HG02973 (cell line): ENCODE data around the gene KEL.

Experiments
- ATAC-seq: cut with Tn5 transposase; IDR thresholded peaks from one replicate; pipeline ENCODE4 v1.9.1; 2021; ENCODE audit warnings: moderate library complexity; ENCODE audit not compliant: unreplicated experiment

Gene KEL

DNA sequence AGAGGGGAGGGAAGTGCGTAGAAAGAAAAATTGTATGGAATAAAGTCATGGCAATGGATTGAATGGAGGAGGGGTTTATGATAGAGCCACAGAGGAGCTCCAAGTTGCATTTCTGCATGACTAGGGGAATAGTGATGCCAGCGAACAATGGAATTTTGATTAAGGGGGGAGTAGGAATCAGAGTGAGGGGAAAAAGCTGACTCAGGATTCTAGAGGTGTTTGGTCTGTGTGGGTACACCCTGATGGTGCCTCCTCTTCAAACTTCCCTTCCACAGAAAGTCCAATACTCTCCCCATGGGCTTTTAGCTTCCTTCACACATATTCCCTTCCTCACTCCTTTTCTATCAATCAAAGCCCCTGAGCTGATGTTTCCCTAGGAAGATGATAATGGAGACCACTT lies 1.8 kb upstream of the KEL start:
- no peak for ATAC-seq

DNA sequence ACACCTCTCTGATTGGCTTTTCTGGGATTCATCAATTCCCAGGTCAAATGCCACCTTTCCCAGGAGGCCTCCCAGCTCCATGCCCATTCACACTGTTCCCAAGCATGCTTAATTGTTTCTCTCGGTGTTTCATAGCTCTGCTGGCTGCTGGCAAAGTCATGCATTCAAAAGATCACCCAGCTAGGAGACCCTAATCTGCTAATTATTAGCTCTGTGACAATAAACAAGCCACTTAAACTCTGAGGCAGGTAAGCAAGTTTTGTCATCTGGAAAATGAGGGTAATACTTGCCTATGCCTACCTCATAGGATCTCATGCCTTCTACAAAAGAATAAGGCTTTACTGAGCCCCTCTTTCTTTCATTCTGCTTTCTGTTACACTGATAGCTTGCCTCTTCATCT lies 828 bp upstream of the KEL start:
- ATAC-seq = no peak

DNA sequence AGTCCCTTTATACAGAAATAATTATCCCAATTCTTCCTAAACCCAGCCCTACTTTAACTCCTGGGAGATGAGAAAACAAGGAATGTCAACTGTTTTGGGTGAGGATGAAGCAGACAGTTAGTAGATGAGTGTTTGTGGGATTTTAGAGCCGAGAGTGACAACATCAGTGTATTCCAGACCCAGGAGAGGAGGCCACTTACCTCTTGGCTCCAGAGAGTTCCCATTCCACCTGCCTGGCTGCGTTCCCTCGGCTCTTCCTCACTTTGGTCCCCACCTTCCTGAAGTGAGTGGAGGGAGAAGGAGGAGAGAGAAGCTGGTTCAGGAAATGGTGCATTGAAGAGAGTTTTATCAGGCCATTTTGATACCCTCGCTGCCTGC lies 579 bp downstream of the KEL start:
- no peak for ATAC-seq

DNA sequence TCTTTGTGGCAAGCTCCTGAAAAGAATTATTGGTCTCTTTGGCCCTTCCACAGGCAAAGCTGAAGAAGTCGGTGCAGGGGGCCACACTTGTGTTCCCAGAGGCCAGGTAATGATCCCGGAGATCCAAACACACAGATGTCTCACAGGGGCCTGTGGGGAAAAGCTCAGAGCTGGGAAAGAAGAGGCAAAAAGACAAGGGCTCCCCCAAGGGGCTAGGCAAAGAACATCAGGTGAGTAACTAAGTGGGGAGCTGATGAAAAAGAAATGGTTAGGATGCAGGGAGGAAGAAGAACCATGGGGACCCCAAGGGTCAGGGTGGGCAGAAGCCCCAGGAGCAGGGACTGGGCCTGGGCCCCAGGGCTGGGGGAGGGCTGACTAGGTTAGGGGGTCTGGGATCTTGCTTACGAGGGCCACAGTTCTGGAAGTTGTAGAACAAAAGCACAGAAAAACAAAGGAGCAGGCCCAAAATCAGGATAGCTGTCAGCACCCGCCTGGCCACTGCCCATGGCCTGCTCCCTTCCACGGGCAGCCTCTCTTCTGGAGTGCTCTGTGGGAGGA lies 1.1 kb downstream of the KEL start:
- no peak for ATAC-seq

DNA sequence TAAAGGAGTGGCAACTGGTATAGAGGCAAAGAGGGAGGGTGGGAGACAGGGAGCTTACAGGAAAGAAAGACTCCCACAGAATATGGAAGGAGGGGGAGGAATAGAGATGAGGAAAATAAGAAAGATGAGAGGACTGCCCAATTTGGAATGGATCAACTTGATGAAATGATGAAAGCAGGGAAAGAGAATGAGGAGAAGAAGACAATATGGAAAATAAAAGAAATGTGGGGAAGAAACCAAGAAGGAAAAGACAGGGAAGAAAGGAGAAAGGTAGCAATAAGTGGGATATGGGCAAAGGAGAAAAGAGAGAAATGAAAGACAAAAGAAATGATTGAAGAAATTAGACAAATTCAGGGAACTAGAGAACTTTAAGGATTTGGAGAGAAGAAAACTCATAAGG lies 3.0 kb downstream of the KEL start:
- ATAC-seq = no peak

DNA sequence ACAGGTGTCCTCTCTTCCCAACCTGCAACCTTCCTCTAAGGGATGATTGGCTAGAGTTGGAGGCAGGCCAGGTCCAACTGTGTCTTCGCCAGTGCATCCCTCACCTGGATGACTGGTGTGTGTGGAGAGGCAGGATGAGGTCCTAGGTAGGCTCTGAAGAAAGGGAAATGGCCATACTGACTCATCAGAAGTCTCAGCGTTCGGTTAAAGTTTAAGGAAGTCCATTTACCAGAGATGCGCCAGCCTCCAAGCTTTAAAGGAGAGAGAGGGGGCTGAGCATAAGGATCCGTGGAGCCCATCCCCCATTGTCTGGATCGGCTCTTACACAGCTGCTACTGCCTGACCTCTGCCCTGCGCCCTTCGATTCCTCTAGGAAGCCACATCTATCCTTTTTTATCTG lies 4.4 kb downstream of the KEL start:
- ATAC-seq = no peak

DNA sequence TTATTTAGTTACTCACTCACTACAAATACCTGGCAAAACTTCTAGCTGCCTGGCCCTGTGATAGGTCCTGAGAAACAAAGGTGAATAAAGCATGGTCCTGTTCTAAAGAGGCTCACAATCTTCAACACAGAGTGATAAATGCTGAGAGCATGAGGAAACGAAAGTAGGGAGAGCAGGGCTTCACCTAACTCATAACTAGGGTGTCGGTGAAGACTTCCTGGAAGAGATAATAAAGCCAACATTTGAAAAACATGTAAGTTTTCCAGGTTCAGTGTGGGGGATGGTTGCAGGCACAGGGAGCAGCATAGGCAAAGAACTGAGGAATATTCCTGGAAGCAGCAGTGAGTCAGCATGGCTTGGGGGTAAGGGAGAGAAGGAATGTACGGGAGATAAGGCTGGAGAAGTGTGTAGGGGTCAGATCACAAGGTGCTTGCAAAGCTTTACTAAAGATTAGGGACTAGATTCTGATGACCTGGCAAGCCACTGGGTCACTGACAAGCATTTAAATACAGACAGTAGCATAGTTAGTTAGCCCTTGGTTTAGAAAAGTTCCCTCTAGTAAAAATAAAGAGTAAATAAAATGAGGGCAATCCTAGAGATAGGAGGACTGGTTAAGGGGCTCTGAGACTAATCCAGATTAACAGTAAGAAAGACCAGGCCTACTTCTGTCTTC lies 5.1 kb downstream of the KEL start:
- ATAC-seq = no peak

DNA sequence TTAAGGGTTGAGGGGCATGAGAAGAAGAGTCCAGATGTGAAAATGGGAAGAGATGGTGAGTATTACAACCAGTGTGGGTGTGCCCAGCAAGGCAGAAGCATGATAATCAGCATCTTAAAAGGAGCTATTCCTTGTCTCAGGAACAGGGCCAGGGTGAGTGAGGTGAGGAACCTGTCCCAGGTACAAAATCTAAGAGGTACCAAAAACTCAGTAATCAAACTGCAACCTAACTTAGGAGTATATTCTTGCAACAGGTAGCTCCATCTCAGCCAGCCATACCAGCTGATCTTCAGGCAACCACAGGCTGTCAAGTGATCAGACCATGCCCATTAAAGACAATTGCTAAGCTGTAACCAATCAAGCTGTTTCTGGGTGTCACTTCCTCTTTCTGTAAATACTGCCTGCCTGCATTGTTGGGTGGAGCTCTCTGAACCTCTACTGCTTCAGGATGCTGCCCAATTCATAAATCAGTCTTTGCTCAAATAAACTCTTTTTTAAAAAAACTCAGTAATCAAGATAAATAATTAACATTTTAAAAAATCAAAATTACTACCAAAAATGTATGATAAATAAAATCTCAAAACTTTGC lies 7.4 kb downstream of the KEL start:
- peak; percentile 73 for ATAC-seq

DNA sequence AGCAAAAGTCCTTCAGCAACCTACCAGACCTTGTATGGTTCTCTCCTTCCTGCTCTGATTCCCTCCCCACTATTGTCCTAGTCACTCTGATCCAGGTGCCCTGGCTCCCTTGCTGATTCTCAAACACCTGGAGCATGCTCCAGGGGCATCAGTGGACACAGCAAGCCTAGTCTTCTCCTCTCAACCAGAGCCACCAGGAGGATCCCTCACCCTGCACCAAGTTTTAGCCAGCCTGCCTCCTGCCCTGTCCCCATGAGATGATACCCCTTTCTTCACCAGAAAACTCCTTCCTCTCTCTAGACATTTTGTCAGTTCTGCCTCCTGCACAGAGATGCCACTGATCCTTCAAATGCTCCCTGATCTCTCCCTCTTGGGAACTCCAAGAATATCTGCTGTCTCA lies 11.9 kb downstream of the KEL start:
- ATAC-seq = no peak

DNA sequence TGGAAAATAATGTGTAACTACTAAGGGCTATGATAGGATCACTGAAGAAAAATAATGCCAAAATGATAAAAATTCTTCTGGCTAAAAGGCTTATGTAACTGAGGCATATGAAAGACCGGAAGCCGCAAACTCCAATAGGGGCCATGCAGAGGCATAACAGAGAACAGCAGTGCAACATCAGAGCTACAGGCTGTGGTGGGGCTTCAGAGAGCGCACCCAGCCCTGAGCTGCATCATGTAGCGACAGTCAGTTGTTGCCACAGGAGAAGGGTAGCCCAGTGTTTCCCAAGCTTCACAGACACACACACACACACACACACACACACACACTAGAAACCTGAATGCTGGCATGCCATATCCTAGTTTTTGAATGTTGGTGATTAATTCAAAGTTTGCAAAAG lies 13.6 kb downstream of the KEL start:
- no peak for ATAC-seq

DNA sequence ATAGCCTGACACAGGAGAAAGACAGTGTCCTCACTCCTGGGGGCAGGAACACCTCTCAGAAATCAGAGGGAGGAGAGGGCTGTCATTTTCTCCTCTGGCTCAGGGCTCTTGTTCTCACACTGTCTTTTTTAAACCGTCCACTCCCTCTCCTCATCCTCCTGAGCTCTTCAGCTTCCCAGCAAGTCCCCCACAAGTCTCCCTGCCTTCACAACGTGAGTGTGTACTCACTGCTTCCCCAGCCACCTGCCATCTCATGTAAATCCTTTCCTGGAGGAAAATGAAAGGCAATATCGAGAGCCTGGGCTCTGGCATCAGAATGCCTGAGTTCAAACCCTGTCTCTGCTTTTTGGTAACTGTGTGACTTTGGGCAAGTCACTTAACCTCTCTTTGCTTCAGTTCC lies 17.2 kb downstream of the KEL start:
- ATAC-seq = no peak

DNA sequence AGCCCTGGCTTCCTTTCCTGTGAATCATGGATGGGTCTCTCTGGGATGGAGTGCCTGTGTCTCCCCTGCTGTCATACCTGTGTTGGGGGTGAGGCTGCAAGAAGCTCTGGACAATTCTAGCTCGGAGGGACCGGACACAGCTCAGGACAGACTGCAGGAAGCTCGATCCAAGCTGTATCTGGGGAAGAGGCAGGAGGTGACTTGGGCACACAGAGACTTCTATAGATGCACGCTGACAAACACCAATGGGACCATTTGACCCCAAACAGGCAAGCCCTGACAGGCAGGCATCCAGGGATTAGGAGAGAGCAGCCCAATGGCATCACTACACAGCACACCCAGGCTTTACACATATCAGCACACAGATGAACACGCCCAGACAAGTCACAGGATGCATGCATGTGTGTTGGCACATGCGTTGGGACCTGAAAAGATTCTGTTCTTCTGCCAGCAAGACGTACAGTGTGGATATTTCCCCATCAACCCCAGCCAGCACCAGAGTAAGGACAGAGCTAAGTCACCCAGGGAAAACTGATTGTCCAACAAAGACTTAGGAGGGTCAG lies 18.4 kb downstream of the KEL start:
- ATAC-seq = no peak

DNA sequence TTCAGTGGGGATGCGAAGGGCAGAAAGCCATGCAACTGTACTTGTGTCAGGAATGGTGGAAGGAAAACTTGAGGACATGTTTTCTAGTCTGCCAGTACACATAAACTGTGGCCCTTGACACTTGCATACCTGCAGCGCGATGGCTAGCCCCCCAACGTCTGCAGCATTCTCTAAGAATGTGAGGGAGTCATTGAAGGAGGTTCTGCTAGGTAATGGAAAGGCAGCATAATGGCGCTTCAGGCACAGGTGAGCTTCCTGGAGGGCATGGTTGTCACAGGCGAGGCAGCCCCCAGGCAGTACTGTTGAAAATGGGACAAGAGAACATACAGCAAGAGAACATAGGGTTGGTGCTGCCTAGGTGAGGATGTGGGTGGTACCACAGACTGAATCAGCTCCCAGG lies 19.4 kb downstream of the KEL start:
- no peak for ATAC-seq

DNA sequence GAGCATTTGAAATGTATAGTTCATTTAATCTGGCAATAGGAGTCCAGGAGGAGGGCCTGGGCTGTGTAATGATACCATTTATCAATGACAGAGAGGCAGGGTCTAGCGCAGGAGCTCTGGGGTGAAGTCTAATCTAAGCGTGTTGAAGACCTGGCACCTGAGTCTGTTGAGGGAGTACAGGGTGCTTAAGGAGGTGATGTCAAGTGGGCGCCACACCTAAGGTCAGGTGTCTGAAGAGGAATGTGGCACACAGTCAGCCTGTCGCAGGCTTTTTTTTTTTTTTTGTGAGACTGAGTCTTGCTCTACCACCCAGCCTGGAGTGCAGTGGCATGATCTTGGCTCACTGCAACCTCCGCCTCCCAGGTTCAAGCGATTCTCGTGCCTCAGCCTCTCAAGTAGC lies 20.6 kb downstream of the KEL start:
- no peak for ATAC-seq

DNA sequence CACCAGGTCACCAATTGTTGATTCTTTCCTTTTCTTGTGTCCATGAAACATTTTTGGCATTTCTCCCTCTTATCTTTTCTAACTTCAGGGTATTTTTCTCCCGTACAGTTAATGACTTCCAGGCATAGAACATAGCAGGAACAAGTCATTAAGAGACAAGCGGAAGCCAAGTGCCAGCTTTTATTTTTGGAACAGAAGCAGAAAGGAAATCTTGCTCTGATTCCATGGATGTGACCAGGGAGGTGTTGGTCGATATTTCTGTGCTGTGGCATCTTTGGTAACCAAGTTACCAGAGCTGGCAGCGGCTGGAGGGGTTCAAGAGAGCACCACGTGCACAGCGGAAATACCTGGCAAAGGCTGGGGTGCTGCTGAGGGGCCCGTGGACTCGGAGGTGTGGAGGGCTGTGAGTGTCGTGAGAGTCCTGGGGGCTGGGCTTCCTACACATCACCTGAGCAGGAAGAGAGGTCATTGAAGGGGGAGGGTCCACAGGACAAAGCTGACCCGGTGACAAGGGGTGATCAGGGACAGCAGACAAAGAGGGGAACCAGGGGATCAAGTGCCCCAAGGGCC lies 21.1 kb downstream of the KEL start:
- ATAC-seq = no peak

DNA sequence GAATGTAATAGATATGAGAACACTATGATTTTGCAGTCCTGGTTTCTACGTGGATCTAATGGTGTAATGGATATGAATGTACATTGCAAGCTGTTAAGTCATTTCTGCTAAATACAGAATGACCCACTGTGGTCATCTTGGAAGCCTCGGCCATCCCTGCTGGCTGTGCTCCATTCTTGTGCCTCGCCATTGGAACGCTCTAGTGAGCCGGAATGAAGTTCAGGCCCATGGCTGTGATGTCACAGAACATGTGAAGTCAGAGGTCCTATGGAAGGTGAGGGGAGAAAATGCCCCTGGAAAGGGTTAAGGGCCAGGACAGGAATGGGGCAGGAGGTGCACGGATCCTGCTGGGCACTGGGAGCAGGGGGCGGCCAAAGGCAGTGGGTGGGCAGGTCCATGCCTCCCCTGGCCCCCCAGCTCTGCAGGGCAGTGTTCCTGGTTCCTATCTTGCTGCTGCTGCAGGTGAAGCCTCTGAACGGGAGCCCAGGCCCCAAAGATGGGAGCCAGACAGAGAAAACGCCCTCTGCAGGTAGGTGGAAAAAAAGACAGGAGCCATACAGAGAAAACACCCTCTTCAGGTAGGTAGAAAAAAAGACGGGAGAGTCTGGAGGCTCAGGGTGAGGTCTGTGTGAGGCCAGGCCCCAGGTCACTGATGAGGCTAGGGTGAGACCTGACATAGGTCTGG lies 22.8 kb downstream of the KEL start, which contains the start of gene LLCFC1:
LLCFC1 (plus strand) TSS at position 259 of the 685 bp plus-strand sequence; CDS start at position 397, 138 bp downstream.
- ATAC-seq = no peak

DNA sequence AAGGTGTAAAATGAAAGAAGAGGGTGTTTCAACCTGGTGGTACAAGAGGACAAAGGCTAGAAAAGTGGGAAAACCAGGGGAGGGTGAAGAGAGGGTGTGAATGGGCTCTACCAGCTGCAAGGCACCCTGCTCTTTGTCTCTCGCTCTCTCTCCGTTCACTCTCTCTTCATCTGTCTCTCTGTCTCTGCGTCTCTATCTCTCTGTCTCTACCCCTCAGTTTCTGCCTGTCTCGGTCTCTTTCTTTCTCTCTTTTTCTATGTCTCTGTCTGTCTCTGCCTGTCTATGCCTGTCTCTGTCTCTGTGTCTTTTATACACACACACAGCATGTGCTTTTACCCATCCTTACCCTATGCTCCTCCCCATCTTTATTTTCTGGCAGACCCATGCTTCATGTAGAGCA lies 23.6 kb downstream of the KEL start:
- no peak for ATAC-seq

DNA sequence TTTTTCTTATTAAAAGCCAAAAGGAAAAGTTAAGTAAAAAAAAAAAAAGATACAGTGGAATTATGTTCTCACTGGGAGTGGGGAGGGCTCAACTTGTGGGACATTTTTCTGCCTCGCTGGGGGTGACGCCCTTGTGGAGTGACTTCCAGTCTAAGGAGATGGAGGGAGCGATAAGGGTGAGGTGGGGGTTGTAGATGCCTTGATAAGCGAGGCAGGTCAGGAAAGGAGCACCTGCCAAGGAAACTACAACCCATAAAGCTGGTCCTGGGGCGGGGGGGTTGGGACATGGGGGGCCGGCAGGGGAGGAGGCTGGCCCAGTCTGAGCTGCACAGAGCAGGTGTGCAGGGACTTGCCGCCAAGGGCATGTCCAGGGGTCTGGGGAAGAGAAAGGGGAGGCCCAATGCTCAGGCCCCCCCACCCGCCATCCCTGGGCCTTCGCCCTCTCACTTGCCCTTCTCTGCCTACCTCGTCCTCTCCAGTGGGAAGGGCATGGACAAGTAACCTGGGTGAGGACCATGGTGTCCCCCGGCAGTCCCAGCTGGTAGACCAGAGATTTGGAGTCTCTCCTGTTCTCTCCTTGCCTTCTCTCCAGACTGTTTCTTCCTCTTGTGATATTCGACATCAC lies 26.1 kb downstream of the KEL start:
- no peak for ATAC-seq

DNA sequence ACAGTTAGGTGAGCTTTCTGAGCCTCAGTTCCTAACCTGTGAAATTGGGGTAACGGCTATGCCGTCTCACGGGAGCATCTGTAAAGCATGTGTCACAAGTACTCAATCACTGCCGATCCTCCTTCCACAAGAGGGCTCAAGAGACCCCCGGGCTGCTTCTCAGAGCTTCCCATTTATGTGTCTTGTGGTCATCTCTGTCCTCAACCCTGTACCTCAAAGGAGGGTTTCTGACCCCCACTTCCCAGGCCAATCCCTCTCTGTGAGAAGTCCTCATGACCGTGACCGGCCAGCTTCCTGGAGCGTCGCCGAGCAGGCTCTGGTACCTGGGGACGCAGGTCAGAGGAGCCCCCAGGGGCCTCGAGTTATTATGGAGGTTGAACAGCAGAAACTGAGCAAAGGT lies 28.1 kb downstream of the KEL start:
- ATAC-seq = no peak

DNA sequence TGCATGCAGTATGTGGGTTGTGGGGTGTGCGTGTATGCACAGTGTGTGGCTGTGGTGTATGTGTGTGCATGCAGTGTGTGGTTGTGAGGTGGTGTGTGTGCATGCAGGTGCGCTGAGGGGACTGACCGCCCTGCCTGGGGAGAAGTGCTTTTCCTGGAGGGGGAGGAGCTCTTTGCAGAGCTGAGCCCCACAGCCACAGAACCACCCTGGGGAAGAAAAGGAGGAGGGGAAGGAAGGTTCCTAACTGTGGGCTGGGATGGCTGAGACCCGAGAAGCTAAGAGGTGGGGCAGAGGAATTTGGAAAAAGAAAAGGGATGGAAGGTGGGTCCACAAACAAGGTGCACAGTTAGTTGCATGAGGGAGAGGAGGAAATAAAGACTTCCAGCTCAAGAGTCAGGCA lies 28.5 kb downstream of the KEL start, which contains the start of gene TRPV5:
TRPV5 (minus strand) TSS at position 123 of the 400 bp plus-strand sequence. CDS start 287 bp downstream, outside the sequence.
- ATAC-seq = no peak

DNA sequence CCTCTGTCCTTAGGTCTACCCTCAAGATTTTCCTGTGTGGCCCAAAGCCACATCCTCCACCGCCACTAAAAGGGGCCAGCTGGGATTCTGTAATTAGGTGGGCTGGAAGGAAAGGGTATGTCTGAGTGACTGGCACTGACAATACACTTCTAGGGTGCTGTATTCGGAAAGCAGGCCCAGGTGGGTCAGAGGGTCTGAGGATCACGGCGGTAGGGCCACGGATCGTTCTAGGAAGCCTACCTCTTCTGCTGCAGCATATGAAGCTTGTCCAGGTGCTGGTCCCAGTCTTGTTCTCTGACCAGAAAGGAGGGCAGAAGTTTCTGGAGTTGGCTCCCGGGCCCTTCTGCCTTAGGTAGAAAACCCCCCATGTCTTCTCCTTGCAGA lies 29.1 kb downstream of the KEL start:
- ATAC-seq = no peak
